SKM-1 (cell line): ENCODE results near the gene PDE6B.
"Not testable (repeated sequence)": the region's sequence is repeated elsewhere in the genome, so short reads cannot be mapped to it uniquely, and the experiment has no call there.

Experiments
- DNase-seq: peaks from one replicate; lab custom pipeline; 2025; ENCODE audit not compliant: unreplicated experiment; lab: John Stamatoyannopoulos, UW

The PDE6B gene

GRCh38 chr4:669806-670559 is 44.6 kb downstream of the PDE6B start:
- not testable (repeated sequence) for DNase-seq

- DNase-seq: no peak
Observed at GRCh38 chr4:671769-672168, 46.4 kb downstream of the PDE6B start.

- DNase-seq: no peak
Observed at GRCh38 chr4:673349-674091, 48.1 kb downstream of the PDE6B start.

- DNase-seq: peak; percentile 97
Observed at GRCh38 chr4:674172-675035, 49.0 kb downstream of the PDE6B start, which contains the start of the genes ATP5ME and MYL5. Gene ATP5ME (minus strand): TSS chr4:674276. CDS start chr4:674247, 29 bp downstream. Gene MYL5 (plus strand): TSS chr4:674542. CDS start chr4:678027, 3,485 bp downstream.

GRCh38 chr4:675036-675882 is 49.9 kb downstream of the PDE6B start:
- no peak for DNase-seq

- no peak for DNase-seq
Observed at GRCh38 chr4:675980-676870, 50.9 kb downstream of the PDE6B start.

- no peak for DNase-seq
Observed at GRCh38 chr4:676871-677235, 51.5 kb downstream of the PDE6B start.

- no peak for DNase-seq
Observed at GRCh38 chr4:677431-678293, 52.3 kb downstream of the PDE6B start.

GRCh38 chr4:678331-679103 is 53.1 kb downstream of the PDE6B start:
- no peak for DNase-seq

- DNase-seq: no peak
Observed at GRCh38 chr4:679104-679481, 53.7 kb downstream of the PDE6B start.

- no peak for DNase-seq
Observed at GRCh38 chr4:679629-680028, 54.3 kb downstream of the PDE6B start.

GRCh38 chr4:680091-680490 is 54.7 kb downstream of the PDE6B start:
- no peak for DNase-seq

GRCh38 chr4:680551-680927 is 55.2 kb downstream of the PDE6B start:
- DNase-seq: no peak

- no peak for DNase-seq
Observed at GRCh38 chr4:680928-681645, 55.7 kb downstream of the PDE6B start.

- DNase-seq: no peak
Observed at GRCh38 chr4:681736-682451, 56.5 kb downstream of the PDE6B start.

- DNase-seq: no peak
Observed at GRCh38 chr4:682490-683172, 57.3 kb downstream of the PDE6B start.
